Cardiac septum (tissue), 1 donor: ENCODE results near the gene KLF4. TPM values are rescaled to one million over a fixed set of nuclear protein-coding genes. Genes with fewer than 3 reads are reported as not detected.
"Not testable (repeated sequence)": the region's sequence is repeated elsewhere in the genome, so short reads cannot be mapped to it uniquely, and the experiment has no call there.

Source experiments
- DNase-seq: peaks from one replicate; pipeline ENCODE4 v3.0.0-alpha.2; 2020; ENCODE audit warnings: low spot score
- intact Hi-C: fragments of 100-400 bp; cut with DNase I; formaldehyde crosslinking; loops from one replicate; pipeline ENCODE4 v1.14.0; 2022
- long read RNA-seq: library from polyadenylated mRNA; unstranded; transcript quantifications from one replicate; pipeline ENCODE4 v2.0.0, GENCODE V29; 2021
- total RNA-seq: library from RNA; stranded (reverse); fragmentation: NEBNext Ultra II Directional; extraction: Animal tissue kit (Norgen Biotek cat#: 25700); gene quantifications from one replicate; pipeline ENCODE4 v1.2.1, GENCODE V29; 2021
- donor health status: DM: no; HTN: no; CAD: no.

Gene KLF4
- 19.8 TPM for total RNA-seq
- long read RNA-seq, transcript KLF4-205 (3 exons, 2,393 nt): major isoform, 11 of 24 reads
- long read RNA-seq, transcript KLF4-201 (5 exons, 2,813 nt): minor isoform, 7 of 24 reads
- long read RNA-seq, partial matches to known transcripts: 6 of 24 reads
- long read RNA-seq, other reads (novel, unspliced or antisense): 0 of 24 reads

DNA sequence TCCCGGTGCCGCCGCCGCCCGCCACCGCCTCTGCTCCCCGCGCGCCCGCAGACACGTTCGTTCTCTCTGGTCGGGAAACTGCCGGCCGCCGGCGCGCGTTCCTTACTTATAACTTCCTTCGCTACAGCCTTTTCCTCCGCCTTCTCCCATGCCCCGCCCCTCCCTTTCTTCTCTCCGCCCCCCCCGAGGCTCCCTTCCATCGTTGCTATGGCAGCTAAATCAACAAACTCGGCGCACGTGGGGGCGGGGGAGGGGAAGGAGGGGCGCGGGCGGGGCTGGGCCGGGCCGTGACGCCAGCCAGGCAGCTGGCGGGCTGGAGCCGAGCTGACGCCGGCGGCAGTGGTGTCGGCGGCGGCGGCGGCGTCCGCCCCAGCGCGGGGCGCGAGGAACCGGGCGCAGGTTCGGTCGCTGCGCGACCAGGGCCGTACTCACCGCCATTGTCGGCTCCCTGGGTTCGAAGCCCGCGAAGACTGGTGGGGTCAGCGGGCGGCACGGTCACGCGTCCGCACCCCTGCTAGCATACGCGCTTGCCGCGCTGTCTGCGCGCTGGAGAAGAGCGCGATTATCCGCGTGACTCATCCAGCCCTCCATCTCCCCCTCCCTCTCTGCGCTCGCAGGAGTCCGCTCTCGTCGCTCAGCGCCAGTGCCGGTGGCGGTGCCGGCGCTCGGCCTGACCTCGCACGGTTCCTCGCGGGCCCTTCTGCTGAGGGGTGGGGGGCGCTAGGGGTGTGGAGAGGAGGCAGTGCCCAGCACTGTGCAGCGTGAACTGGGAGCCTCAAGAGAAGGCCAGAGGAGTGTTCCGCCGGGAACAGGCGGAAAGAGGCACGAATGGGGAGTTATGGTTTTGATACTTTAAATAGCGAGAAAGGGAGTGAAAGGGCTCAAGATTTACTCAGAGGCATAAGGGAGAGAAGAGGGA lies at the start of gene KLF4:
KLF4 (minus strand) TSS at position 83 of the 919 bp plus-strand sequence. CDS start 597 bp downstream, outside the sequence.
- DNase-seq: peak; percentile 95

DNA sequence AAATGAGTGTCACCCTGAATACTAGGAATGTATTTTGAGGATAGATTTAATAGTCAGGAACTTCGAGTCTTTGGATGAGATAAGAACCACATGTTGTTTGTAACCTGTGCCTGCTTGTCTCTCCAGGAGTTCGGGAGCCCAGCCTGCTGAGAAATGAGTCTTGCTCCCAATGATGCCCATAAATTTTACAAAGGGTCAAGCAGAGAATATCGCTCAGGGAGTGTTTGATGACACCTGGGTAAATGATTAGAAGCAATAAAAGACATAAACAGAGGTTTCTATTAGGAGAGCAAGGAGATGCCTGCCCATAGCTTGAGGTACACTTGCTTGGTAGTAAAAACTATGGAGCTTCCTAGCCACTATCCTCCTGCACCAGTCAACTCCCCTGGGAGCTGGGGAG lies 46.9 kb upstream of the KLF4 start:
- no peak for DNase-seq
- intact Hi-C loops: no loop called here

More for the DNA sequence above, at the start of gene KLF4:
- intact Hi-C loops: loop anchor here (1.0 to 10.0 kb wide), 7 partner anchors 97 to 945 kb away; no protein-coding TSS in a partner anchor

DNA sequence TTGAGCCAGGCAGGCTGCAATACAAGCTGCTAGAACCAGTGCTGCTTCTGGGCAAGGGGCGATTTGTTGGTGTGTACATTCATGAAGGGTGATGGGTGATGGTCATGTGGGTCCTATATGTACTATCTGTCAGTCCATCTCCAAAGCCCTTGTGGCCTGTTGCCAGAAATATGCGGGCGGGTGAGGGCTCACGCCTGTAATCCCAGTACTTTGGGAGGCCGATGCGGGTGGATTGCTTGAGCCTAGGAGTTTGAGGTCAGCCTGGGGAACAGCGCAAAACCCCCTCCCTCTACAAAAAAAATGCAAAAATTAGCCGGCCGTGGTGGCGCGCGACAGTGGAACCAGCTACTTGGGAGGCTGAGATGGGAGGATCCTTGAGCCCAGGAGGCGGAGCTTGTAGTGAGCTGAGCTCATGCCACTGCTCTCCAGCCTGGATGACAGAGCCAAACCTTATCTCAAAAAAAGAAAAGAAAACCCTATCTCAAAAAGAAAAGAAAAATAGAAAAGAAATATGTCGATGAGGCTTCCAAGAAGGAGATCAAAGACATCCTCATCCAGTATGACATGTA lies 45.0 kb upstream of the KLF4 start:
- DNase-seq: no peak
- intact Hi-C loops: no loop called here

DNA sequence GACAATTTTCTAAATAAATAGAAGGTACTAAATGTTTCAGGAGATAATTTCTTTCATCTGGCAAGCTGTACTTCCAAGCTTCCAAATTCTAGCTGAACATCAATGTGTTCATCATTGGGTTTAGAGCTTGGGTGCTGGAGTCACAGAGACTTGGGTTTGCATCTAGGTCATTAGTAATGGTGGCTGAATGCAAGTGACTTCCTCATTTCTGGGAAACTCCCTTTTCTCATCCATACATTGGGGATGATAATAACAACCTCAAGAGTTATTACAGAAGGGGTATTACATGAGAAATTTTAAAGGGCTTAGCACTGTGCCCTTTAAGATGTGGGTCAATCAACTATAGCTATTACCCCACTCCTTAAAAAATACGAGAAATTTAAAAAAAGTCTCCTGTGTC lies 41.1 kb upstream of the KLF4 start:
- no peak for DNase-seq
- intact Hi-C loops: no loop called here

DNA sequence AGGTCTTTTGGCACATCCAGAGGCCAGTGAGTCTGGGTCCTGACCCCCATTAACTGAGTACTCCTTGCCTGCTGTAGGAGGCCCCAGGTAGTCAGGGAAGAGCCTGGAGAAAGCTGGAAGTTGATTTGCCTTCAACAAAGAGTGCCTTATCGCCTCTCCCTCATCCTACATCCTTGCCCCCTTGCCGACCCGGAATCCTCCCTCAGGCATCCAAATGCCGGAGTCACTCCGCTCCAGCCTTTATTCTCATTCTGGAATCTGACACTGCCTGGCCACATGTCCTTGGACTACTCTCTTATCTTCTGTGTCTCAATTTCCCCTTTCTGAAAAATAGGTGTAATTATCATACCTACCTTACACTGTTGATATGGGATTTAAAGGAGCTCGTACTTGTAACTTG lies 39.1 kb upstream of the KLF4 start:
- intact Hi-C loops: no loop called here
- DNase-seq: no peak

DNA sequence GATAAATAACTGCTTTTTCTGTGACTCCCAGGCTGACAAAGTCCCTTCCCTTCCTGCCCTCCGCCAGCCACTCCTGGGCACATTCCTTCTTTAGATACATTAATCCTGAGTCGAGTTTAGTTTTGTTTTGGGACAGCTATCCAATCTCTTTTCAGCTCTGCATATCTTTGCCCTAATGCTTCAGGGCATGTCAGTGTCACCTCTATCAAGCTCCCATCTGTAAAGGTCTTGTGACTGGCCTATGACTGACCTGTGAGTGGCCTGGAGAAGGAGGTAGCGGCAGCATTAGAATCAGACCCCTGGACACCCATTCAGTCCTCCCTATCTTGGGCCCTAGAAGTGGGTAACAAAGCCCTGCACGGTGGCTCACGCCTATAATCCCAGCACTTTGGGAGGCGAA lies 34.0 kb upstream of the KLF4 start:
- no peak for DNase-seq
- intact Hi-C loops: no loop called here

DNA sequence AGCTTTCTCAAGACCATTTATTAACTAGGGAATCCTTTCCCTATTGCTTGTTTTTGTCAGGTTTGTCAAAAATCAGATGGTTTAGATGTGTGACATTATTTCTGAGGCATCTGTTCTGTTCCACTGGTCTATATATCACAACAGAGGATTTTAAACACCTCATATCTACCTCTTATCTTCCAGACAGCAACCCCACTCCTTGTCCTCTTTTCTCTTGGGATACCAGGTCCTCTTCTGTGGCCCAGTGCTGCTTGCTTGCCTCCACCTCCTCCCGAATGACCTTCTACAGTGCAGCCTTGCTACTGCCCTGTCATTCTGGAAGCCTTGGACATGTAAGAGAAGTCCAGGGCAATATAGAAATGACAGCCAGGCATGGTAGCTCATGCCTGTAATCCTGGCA lies 30.6 kb upstream of the KLF4 start:
- intact Hi-C loops: no loop called here
- no peak for DNase-seq

DNA sequence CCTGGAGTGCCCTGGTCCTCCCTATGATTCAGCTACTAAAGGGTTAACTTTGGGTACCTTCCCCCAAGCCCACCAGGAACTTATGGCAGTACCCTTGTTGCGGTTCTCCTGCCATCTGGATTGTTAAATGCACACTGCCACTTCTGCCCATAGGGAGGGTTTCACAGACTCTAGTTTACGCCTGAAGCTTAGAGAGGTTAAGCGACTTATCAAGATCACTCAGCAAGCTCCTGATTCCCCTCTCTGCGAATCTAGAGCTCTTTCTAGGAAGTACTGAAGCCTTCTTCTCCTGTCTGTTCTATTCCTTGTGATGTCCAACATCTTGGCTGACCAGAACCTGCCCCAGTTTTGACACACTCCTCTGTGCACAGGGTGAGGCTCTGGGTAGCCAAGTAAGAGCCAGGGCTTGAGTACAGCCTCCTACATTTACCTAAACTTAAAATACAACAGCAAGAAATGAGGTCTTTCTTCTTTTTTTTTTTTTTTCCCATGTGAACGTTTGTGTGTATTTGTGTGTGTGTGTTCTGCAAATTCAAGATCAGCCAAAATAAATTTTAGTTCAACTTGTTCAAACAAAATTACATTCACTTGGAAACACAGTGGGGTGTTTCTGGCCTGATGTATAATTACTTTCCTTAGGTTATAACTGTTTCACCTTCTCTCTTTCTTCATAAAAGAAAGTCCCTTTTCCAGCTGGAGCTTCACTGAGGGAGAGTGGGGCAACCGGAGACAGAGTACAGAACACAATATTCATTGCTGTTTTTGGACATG lies 28.7 kb upstream of the KLF4 start:
- DNase-seq: no peak
- intact Hi-C loops: no loop called here

DNA sequence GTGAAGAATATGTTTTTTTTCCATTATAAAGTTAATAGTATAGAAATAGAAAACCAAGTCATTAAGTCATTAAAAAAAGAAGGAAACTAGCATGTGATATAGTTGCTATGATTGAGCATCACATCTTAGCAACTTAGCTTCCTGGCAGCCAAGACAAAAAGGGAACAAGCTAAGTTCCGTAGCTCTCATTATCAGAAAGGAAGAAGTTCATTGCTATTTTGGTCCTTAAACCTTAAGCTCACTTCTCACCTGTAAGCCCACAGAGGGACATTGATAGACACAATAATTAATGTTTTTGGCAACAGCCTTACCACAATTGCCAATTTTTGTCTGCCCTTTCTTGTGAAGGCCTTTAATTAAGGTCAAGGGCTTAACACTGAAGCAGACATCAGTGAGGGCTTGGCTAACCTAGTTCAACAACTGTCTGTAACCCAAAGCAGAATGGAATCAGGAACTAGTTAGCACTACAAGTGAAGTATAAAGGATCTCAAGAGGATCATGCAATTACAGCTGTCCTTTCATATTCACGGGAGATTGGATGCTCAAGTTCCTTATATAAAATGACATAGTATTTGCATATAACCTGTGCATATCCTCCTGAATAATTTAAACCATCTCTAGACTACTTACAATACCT lies 24.0 kb upstream of the KLF4 start:
- intact Hi-C loops: no loop called here
- no peak for DNase-seq

DNA sequence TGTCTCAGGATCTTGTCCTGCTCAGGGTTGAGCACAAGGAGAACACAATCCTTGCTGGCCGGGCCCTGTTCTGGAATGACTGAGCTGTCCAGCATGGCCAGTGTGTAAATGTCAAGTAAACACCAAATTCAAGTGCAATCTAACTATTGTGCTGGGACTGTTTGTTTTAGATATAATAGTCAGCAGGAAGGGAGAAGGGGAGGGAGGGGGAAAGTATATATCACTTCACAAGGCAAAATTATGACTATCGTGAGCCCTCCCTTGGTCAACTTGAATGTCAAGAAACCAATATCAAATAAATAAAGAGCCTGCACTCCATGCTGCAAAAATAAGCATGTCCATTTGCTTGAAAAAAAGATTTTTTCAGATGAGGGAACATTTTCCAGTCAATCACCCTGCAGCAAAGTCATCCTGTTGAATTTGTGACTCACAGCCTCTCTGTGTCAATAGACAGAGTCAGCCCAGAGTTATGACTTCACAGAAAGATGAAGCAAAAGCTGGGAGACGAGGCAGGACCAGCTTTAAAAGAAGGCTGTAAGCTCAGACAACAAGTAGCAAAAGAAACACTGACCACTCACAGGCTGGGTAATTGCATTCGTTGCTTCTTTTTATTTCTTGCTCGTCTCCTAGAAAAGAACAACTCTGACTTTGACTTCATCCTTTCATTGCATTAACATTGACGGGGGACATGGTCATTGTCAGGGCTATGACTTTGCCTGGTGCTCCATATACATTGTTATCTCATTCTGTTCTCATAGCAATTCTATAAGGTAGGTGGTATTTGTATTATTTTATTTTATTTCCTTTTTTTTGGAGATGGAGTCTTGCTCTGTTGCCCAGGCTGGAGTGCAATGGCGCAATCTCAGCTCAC lies 15.3 kb upstream of the KLF4 start:
- DNase-seq: no peak

DNA sequence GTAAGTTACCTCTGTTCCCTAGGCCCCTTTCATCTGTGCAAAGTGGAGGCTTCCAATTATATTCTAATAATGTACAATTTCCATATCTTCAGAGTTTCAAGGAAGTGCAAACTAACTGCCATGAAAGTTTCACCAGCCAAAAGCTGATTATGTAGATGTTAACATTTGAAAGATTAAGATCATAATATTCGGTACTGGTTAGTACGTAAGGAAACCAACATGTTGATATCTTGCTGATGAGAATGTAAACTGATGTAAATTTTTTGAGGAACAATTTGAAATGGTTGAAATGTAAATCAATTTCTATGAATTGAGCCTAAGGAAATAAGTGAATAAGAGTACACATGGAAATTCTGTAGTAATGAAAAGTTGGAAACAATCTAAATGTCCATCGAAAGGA lies 12.9 kb upstream of the KLF4 start:
- no peak for DNase-seq
- intact Hi-C loops: no loop called here

More for the DNA sequence above, 15.3 kb upstream of the KLF4 start:
- intact Hi-C loops: no loop called here

DNA sequence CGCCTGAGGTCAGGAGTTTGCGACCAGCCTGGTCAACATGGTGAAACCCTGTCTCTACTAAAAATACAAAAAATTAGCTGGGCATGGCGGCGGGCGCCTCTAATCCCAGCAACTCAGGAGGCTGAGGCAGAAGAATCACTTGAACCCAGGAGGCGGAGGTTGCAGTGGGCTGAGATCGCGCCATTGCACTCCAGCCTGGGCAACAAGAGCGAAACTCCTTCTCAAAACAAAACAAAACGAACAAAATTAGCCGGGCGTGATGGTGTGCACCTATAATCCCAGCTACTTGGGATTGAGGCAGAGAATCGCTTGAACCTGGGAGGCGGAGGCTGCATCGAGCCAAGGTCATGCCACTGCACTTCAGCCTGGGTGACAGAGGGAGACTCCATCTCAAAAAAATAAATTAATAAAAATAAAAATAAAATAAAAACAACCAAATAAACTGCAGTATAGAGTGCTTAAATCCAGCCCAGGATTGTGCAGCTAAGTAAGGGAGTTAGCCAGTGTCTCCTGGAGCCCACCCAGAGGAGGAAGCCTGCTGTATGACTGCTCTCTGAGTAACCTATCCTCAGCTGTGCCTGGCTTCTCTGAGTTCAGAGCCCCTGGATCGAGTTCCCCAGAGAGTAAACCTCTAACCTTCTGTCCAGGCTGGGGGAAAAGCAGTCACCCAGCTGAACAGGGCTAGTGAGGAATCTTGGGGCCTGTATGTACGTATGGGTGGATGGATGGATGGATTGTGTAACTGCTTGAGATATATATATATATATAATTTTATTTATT lies 11.0 kb upstream of the KLF4 start:
- intact Hi-C loops: not testable (repeated sequence)
- peak; percentile 4 for DNase-seq

DNA sequence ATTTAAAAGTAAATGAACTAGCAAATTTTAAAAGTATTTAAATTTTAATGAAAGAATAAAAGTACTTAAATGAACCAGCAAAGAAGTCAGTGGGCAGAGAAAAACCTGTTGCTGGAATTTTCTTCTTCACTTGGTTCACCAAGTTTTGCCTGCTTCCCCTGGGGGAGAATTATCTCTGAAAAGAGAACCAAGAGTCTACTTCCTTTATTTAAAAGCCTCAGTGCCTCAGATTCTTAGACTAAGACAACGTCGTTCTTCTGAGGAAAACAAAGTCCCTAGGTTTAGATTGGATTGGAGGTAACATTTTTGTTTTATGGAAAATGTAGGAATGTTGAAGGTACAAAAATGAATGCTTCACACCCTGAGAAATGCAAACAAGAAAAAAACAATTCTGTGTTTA lies 7.4 kb upstream of the KLF4 start:
- intact Hi-C loops: no loop called here
- no peak for DNase-seq

DNA sequence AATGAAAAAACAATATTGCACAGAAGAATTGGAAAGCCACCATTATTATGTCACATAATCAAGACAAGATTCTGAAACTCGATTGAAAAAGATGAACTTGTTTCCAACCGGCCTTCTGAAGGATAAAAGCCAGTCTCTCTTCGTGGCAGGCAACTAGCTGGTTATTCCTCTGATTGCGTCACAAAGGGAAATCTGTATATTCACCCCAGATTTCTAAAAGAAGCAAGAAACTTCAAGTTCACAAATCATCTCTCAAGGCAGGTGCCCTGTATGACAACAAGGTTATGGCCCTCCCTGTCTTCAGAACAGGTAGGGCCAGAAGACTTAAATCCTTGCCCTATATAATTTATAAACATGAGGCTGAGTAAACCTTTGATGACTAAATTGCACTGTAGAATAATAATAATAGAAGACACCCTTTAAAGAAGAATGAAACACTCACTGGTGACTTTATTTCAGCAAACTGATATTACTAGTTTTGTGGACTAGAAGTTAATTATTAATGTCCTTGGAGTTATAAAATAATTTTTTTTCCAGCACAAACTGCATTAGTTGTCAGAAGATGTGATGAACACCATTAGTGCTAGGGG lies 2.9 kb upstream of the KLF4 start:
- intact Hi-C loops: loop anchor here (5.0 kb wide), 1 partner anchor 560 kb away; no protein-coding TSS in a partner anchor
- DNase-seq: no peak

DNA sequence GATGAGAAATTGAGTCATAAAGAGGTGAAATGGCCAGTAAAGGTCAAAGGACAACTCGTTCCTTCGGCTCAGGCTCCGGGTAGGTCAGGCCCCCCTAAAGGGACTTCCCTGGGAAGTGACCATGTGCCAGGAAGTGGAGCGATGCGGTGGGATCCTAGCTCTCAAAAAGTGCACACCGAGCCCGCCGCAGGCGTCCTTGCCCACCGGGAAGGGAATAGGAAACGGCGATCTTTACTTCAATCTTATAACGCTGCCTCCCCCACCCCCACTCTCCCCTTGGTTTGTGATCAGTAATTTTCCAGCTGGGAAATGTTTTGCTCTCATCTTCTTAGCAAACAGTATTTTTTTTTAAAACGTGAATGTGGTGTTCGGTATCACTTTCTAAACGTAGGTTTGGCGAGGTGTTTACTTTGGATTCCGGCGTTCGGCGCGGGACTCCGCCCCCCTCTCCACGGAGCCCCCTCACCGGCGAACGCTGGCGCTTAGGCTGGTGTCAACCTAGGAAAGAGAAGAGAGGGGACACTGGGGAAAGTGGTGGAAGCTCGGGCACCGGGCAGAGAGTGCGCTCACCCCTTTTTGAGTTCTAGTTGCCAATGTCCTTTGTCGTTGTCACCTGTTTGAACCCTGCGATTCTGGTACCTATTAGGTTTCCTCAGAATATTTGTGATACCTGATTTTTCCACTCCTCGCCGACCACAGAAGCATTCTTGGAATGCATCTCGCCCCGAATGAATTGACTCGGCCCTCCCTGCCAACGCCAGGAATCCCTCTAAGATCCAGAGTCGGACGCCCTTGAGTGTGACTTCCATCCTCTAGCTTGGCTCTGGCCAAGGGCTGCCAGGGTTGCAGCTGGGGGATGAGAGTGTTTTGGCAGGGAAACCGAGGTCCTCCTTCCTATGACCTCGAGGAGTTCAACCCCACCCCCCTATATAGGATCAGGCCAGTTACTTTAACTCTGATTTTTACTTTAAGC lies 1.8 kb upstream of the KLF4 start:
- DNase-seq: no peak
- intact Hi-C loops: loop anchor here (5.0 kb wide), 1 partner anchor 561 kb away; no protein-coding TSS in a partner anchor

DNA sequence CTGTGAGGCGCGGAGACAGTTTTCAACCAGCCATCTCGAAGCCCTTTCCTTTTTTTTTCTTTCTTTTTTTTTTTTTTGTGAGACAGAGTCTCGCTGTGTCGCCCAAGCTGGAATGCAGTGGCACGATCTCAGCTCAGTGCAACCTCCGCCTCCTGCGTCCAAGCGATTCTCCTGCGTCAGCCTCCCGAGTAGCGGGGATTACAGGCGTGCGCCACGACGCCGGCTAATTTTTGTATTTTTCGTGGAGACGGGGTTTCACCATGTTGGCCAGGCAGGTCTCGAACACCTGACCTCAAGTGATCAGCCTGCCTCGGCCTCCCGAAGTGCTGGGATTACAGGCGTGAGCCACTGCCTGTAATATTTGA lies 1.0 kb upstream of the KLF4 start:
- intact Hi-C loops: loop anchor here (1.0 to 5.0 kb wide), 2 partner anchors 147 to 562 kb away; no protein-coding TSS in a partner anchor
- not testable (repeated sequence) for DNase-seq
